Measurements from ENCODE around the gene HCFC1. TPM values are rescaled to one million over a fixed set of nuclear protein-coding genes. Genes with fewer than 3 reads are reported as not detected.

Gene HCFC1
- total RNA-seq, 1 experiment from 2014 or later: 95.6 TPM

DNA sequence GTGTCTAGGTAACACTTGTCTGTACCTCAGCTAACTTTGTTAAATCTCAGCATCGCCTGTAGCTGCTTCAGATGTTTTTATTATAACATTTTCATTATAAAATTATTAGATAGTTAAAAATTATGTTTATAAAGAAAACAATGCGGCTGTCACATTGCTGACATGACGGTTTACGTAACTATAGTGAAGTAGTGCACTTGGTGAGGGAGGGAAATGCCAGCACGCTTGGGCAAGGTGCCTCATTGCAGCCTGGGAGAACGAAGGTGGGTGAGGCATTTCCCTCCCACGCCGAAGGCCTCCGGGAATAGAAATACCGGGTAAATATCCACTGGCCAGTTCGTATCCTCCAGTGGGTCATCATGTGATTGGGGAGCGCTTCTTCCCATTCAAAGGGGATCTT, 16.9 kb upstream of the HCFC1 start:
- no TSS peak for BruUV-seq (replicated peaks)
- DNase-seq: no peak
- Mint-ChIP-seq H3K27me3 (ENCODE audit: insufficient read depth, unreplicated experiment) (no peaks in the 10 kb centered on the region), H3K4me1 (ENCODE audit: low read depth, unreplicated experiment) (no peaks in the 10 kb centered on the region), H3K36me3 (ENCODE audit: insufficient read depth, unreplicated experiment) (no peaks in the 10 kb centered on the region), H3K9me3 (ENCODE audit: unreplicated experiment) (no peaks in the 10 kb centered on the region), H3K4me3 (ENCODE audit: unreplicated experiment) (no peak overlapping the region), H3K27ac (ENCODE audit: unreplicated experiment) (no peak overlapping the region)
- intact Hi-C loops (cut with micrococcal nuclease; ENCODE audit: unreplicated experiment): no loop called here
- no peaks in the 10 kb centered on the region for H3K27me3 ChIP-seq (replicated peaks; ENCODE audit: control insufficient read depth, insufficient read depth, low read length)
- no peak overlapping the region for H3K4me3 ChIP-seq (ENCODE audit: low read depth, low read length)
- no peaks in the 10 kb centered on the region for H3K4me1 ChIP-seq
- no peaks in the 10 kb centered on the region for H3K9me3 ChIP-seq
- ChIA-PET POLR2A (no interaction called here), CTCF (no interaction called here)
- TF ChIP-seq, protein P1, sequence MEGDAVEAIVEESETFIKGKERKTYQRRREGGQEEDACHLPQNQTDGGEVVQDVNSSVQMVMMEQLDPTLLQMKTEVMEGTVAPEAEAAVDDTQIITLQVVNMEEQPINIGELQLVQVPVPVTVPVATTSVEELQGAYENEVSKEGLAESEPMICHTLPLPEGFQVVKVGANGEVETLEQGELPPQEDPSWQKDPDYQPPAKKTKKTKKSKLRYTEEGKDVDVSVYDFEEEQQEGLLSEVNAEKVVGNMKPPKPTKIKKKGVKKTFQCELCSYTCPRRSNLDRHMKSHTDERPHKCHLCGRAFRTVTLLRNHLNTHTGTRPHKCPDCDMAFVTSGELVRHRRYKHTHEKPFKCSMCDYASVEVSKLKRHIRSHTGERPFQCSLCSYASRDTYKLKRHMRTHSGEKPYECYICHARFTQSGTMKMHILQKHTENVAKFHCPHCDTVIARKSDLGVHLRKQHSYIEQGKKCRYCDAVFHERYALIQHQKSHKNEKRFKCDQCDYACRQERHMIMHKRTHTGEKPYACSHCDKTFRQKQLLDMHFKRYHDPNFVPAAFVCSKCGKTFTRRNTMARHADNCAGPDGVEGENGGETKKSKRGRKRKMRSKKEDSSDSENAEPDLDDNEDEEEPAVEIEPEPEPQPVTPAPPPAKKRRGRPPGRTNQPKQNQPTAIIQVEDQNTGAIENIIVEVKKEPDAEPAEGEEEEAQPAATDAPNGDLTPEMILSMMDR (IDR thresholded peaks at IDR 0.05; ENCODE audit: insufficient read depth in 1 of 2, low read depth in 1 of 2, low read length in 1 of 2, severe bottlenecking in 1 of 2, unreplicated experiment in 1 of 2): no peak
- H3K36me3 ChIP-seq (ENCODE audit: control insufficient read depth, insufficient read depth, low read length): no peaks in the 10 kb centered on the region

DNA sequence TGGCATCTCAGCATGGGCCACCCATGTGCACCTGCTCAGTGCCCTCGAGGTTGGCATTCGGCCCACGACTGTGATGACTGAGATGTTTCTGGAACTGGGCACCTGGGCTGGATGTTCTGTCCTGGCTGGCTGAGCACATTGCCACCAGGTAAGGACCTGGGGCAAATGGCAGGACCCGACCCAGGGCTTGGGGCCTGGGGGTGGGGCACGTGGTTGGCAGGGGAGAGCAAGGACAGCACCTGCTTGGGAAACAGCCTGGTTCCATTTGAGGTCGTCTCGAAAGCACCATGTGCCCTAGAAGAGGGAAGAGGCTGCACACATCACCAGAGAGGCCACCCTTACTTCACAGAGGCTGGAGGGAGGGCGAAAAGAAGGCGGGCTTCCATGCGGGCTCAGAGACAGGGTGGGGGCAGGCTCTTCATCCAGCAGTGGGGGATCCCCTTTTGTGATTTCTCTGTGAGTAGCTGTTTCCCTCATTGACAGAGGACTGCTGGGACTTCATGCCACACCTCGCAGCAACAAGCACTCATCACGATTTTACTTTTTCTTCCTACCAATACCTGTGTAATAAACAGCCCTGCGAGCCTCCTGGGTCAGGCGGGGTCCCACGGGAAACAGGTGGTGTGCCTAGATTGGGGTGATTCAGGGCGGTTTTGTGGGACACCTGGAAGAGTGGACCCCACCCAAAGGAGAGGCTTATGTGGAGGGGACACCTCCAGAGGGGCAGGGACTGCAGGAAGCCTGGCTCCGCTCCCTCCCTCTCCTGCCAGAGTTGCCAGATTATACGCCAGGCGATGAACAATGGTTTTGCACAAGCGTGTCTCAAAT, 12.9 kb upstream of the HCFC1 start:
- Histone ChIP-seq H3K36me3 (ENCODE audit: control insufficient read depth, insufficient read depth, low read length) (no peaks in the 10 kb centered on the region), H3K4me3 (ENCODE audit: low read depth, low read length) (no peak overlapping the region), H3K27me3 (replicated peaks; ENCODE audit: control insufficient read depth, insufficient read depth, low read length) (no peaks in the 10 kb centered on the region), H3K9me3 (no peaks in the 10 kb centered on the region), H3K4me1 (no peaks in the 10 kb centered on the region)
- CTCF ChIA-PET: no interaction called here
- POLR2A ChIA-PET: no interaction called here
- Mint-ChIP-seq H3K4me3 (ENCODE audit: unreplicated experiment) (no peak overlapping the region), H3K27me3 (ENCODE audit: insufficient read depth, unreplicated experiment) (no peaks in the 10 kb centered on the region), H3K27ac (ENCODE audit: unreplicated experiment) (no peak overlapping the region), H3K9me3 (ENCODE audit: unreplicated experiment) (no peaks in the 10 kb centered on the region), H3K36me3 (ENCODE audit: insufficient read depth, unreplicated experiment) (no peaks in the 10 kb centered on the region), H3K4me1 (ENCODE audit: low read depth, unreplicated experiment) (no peaks in the 10 kb centered on the region)
- no TSS peak for BruUV-seq (replicated peaks)
- intact Hi-C loops (cut with micrococcal nuclease; ENCODE audit: unreplicated experiment): no loop called here
- TF ChIP-seq, protein P1 (IDR thresholded peaks at IDR 0.05; ENCODE audit: insufficient read depth in 1 of 2, low read depth in 1 of 2, low read length in 1 of 2, severe bottlenecking in 1 of 2, unreplicated experiment in 1 of 2): no peak
- no peak for DNase-seq

DNA sequence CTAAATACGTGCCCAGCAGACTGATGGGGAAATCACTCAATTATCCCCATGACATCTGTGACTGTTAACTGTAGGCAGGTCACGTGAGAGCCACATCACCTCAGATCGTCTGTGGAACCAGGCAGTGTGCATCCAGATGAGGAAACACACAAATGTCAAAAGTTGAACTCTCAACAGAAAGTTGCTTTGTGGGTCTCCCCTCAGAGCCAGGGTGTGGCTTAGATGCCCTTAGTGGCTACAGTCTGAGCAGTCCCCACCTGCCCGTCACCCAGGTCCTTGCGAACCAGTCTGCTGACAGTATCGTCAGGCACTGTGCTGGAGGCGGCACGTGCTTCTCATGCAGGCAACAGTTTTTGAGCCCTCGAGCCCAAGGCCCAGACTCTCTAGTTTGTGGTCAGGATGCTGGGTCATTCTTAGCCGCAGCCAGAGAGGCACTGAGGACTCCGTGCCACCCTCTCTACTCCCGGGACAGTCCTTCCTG, 11.7 kb upstream of the HCFC1 start:
- Mint-ChIP-seq H3K36me3 (ENCODE audit: insufficient read depth, unreplicated experiment) (no peaks in the 10 kb centered on the region), H3K27me3 (ENCODE audit: insufficient read depth, unreplicated experiment) (no peaks in the 10 kb centered on the region), H3K27ac (ENCODE audit: unreplicated experiment) (no peak overlapping the region), H3K4me3 (ENCODE audit: unreplicated experiment) (no peak overlapping the region), H3K4me1 (ENCODE audit: low read depth, unreplicated experiment) (no peaks in the 10 kb centered on the region), H3K9me3 (ENCODE audit: unreplicated experiment) (no peaks in the 10 kb centered on the region)
- Histone ChIP-seq H3K4me3 (ENCODE audit: low read depth, low read length) (no peak overlapping the region), H3K36me3 (ENCODE audit: control insufficient read depth, insufficient read depth, low read length) (no peaks in the 10 kb centered on the region), H3K9me3 (no peaks in the 10 kb centered on the region), H3K4me1 (no peaks in the 10 kb centered on the region), H3K27me3 (replicated peaks; ENCODE audit: control insufficient read depth, insufficient read depth, low read length) (no peaks in the 10 kb centered on the region)
- intact Hi-C loops (cut with micrococcal nuclease; ENCODE audit: unreplicated experiment): no loop called here
- ChIA-PET POLR2A (no interaction called here), CTCF (no interaction called here)
- no TSS peak for BruUV-seq (replicated peaks)
- TF ChIP-seq, protein P1 (IDR thresholded peaks at IDR 0.05; ENCODE audit: insufficient read depth in 1 of 2, low read depth in 1 of 2, low read length in 1 of 2, severe bottlenecking in 1 of 2, unreplicated experiment in 1 of 2): no peak
- DNase-seq: no peak
